ENCODE data around the gene OTOS.

DNA sequence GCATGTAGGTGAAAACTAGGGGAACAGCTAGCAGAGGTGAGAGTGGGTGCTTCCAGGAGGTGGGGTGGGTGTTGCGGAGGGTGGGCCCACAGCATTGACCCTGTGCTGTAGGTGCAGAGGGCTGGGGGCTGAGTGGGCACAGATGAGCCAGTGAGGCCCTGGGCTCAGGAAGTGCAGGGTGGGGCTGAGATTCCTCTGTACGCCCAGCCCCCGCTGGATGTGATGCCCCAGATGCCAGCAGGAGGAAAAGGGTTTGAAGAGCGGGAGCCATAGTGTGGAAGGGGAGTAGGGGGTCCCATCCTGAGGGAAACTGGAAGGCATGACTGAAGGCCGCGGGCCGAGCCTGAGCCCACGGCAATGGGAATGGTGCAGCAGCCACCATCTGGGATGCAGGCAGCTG is 14.1 kb upstream of the OTOS start:
- TF ChIP-seq, protein P1, sequence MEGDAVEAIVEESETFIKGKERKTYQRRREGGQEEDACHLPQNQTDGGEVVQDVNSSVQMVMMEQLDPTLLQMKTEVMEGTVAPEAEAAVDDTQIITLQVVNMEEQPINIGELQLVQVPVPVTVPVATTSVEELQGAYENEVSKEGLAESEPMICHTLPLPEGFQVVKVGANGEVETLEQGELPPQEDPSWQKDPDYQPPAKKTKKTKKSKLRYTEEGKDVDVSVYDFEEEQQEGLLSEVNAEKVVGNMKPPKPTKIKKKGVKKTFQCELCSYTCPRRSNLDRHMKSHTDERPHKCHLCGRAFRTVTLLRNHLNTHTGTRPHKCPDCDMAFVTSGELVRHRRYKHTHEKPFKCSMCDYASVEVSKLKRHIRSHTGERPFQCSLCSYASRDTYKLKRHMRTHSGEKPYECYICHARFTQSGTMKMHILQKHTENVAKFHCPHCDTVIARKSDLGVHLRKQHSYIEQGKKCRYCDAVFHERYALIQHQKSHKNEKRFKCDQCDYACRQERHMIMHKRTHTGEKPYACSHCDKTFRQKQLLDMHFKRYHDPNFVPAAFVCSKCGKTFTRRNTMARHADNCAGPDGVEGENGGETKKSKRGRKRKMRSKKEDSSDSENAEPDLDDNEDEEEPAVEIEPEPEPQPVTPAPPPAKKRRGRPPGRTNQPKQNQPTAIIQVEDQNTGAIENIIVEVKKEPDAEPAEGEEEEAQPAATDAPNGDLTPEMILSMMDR (IDR thresholded peaks at IDR 0.05) = no peak
- no peak for TF ChIP-seq POLR2AphosphoS5 (IDR thresholded peaks at IDR 0.05; ENCODE audit: low read depth, low read length)
